SK-N-SH (cell line): ENCODE results near the gene MGAT5. TPM values are rescaled to one million over a fixed set of nuclear protein-coding genes. Genes with fewer than 3 reads are reported as not detected.

ENCODE experiments used
- CTCF ChIA-PET: fragments of 300-600, 350-600 bp; formaldehyde crosslinking; extraction: SDS; loops from one replicate; lab custom pipeline; 2021; lab: Yijun Ruan, JAX
- POLR2A ChIA-PET: fragments of 350-600 bp; sonication (Branson Sonifier 250); formaldehyde crosslinking; extraction: SDS; loops from one replicate; lab custom pipeline; 2020; ENCODE audit warnings: antibody characterized with exemption, inconsistent platforms; lab: Yijun Ruan, JAX
- DNase-seq: peaks from one replicate; pipeline ENCODE4 v3.0.0; 2012
- H2AFZ ChIP-seq: fragments of 200-600 bp; sonication (generic); 2 replicates; pipeline ENCODE4 v1.8.1; 2016; ENCODE audit warnings: antibody characterized with exemption, mild to moderate bottlenecking, low read depth
- H3F3A ChIP-seq: fragments of 200-600 bp; sonication (generic); replicated peaks from 2 replicates; pipeline ENCODE3; 2016; ENCODE audit warnings: antibody characterized with exemption, mild to moderate bottlenecking; ENCODE audit not compliant: insufficient read depth
- H3K27ac ChIP-seq, 2 experiments: fragments of 200-500 bp in 1 of 2; fragments of 200-600 bp in 1 of 2; sonication (Bioruptor generic) in 1 of 2; sonication (generic), shearing (Covaris generic) in 1 of 2; 2 replicates each; pipeline versions ENCODE4 v1.5.1 to v1.6.1; 2014 to 2016; ENCODE audit warnings: low read depth in 2 of 2, inconsistent platforms in 1 of 2, low read length in 1 of 2, mild to moderate bottlenecking in 1 of 2, mixed read lengths in 1 of 2
- H3K27me3 ChIP-seq: fragments of 200-600 bp; sonication (generic), shearing (Covaris generic); 2 replicates; pipeline ENCODE4 v1.6.1; 2016; ENCODE audit warnings: mixed run types; ENCODE audit not compliant: insufficient read depth
- H3K36me3 ChIP-seq, 2 experiments: fragments of 200-500 bp in 1 of 2; fragments of 200-600 bp in 1 of 2; sonication (Bioruptor generic) in 1 of 2; sonication (generic) in 1 of 2; replicated peaks in 1 of 2; 2 replicates each; pipeline versions ENCODE3 to v1.5.1; 2014 to 2016; ENCODE audit warnings: low read length in 1 of 2, mild to moderate bottlenecking in 1 of 2; ENCODE audit not compliant: insufficient read depth in 2 of 2, control insufficient read depth in 1 of 2
- H3K4me1 ChIP-seq, 2 experiments: fragments of 200-500 bp in 1 of 2; fragments of 200-600 bp in 1 of 2; sonication (Bioruptor generic) in 1 of 2; sonication (generic), shearing (Covaris generic) in 1 of 2; 2 replicates each; pipeline versions ENCODE4 v1.5.1 to v1.6.1; 2014 to 2016; ENCODE audit warnings: low read depth in 1 of 2, low read length in 1 of 2, mixed run types in 1 of 2; ENCODE audit not compliant: insufficient read depth in 2 of 2, control insufficient read depth in 1 of 2
- H3K4me2 ChIP-seq: fragments of 200-600 bp; sonication (generic), shearing (Covaris generic); 2 replicates; pipeline ENCODE4 v1.6.1; 2017; ENCODE audit warnings: mixed run types
- H3K4me3 ChIP-seq, 2 experiments: fragments of 200-500 bp in 1 of 2; fragments of 200-600 bp in 1 of 2; sonication (Bioruptor generic) in 1 of 2; sonication (generic), shearing (Covaris generic) in 1 of 2; 2 replicates each; pipeline versions ENCODE4 v1.5.1 to v1.8.1; 2014 to 2016; ENCODE audit warnings: low read depth in 2 of 2, inconsistent platforms in 1 of 2, low read length in 1 of 2, mild to moderate bottlenecking in 1 of 2, mixed read lengths in 1 of 2, moderate library complexity in 1 of 2
- H3K79me2 ChIP-seq: fragments of 200-600 bp; sonication (generic); 2 replicates; pipeline ENCODE4 v1.8.1; 2017; ENCODE audit warnings: mild to moderate bottlenecking; ENCODE audit not compliant: insufficient read depth
- H3K9ac ChIP-seq: fragments of 200-600 bp; sonication (generic); 2 replicates; pipeline ENCODE4 v1.6.1; 2017; ENCODE audit warnings: mixed run types
- H3K9me2 ChIP-seq: fragments of 200-600 bp; sonication (generic); 2 replicates; pipeline ENCODE4 v1.6.1; 2017; ENCODE audit warnings: mixed run types
- H3K9me3 ChIP-seq: fragments of 200-600 bp; sonication (generic); 2 replicates; pipeline ENCODE4 v1.6.1; 2017; ENCODE audit warnings: mixed run types, mild to moderate bottlenecking, moderate library complexity
- H4K20me1 ChIP-seq: fragments of 200-600 bp; sonication (generic); 2 replicates; pipeline ENCODE4 v1.6.1; 2017; ENCODE audit warnings: mild to moderate bottlenecking, mixed run types; ENCODE audit not compliant: insufficient read depth
- CHD2 ChIP-seq: fragments of 150-350 bp; IDR thresholded peaks from 2 replicates; pipeline ENCODE4 v1.6.1; 2018; ENCODE audit warnings: low read length; ENCODE audit not compliant: partially characterized antibody
- EZH2phosphoT487 ChIP-seq: fragments of 200-600 bp; sonication (generic); IDR thresholded peaks from 2 replicates; pipeline ENCODE4 v1.6.1; 2017; ENCODE audit warnings: low read depth, mixed run types, mild to moderate bottlenecking, antibody characterized with exemption, moderate library complexity, borderline replicate concordance
- FOSL2 ChIP-seq: IDR thresholded peaks from 2 replicates; pipeline ENCODE4 v1.4.0; 2012; ENCODE audit warnings: low read depth, mild to moderate bottlenecking, moderate library complexity, borderline replicate concordance
- FOXJ3 ChIP-seq: sonication (generic); formaldehyde crosslinking; IDR thresholded peaks from 2 replicates; pipeline ENCODE4 v1.5.1; 2020; ENCODE audit warnings: mild to moderate bottlenecking, missing genetic modification reagents
- FOXM1 ChIP-seq: IDR thresholded peaks from 2 replicates; pipeline ENCODE4 v1.4.0; 2012; ENCODE audit warnings: low read depth, mild to moderate bottlenecking
- GABPA ChIP-seq: IDR thresholded peaks from 2 replicates; pipeline ENCODE4 v1.4.0; 2012; ENCODE audit warnings: low read depth, mild to moderate bottlenecking
- GATA2 ChIP-seq: sonication (generic); formaldehyde crosslinking; IDR thresholded peaks from 2 replicates; pipeline ENCODE4 v1.5.0; 2020; ENCODE audit warnings: mild to moderate bottlenecking, missing genetic modification reagents
- IRF3 ChIP-seq: fragments of 150-350 bp; IDR thresholded peaks from 2 replicates; pipeline ENCODE4 v1.6.1; 2016; ENCODE audit warnings: mild to moderate bottlenecking, low read depth, low read length
- JUND ChIP-seq: IDR thresholded peaks from 2 replicates; pipeline ENCODE4 v1.4.0; 2012
- MXI1 ChIP-seq: IDR thresholded peaks from 2 replicates; pipeline ENCODE4 v1.6.1; 2012; ENCODE audit warnings: mild to moderate bottlenecking, low read depth, low read length, improper control_type of control experiment
- NFIC ChIP-seq: IDR thresholded peaks from 2 replicates; pipeline ENCODE4 v1.4.0; 2012; ENCODE audit warnings: borderline replicate concordance
- POLR2AphosphoS5 ChIP-seq: IDR thresholded peaks from 2 replicates; pipeline ENCODE4 v1.6.1; 2012; ENCODE audit warnings: low read depth, low read length
- RAD21 ChIP-seq: IDR thresholded peaks from 2 replicates; pipeline ENCODE4 v1.6.1; 2012; ENCODE audit warnings: mild to moderate bottlenecking, low read length
- REST ChIP-seq: IDR thresholded peaks from 2 replicates; pipeline ENCODE4 v1.6.1; 2012; ENCODE audit warnings: mild to moderate bottlenecking, low read depth, low read length, moderate library complexity
- SIN3A ChIP-seq: IDR thresholded peaks from 2 replicates; pipeline ENCODE4 v1.6.1; 2012; ENCODE audit warnings: low read depth, mild to moderate bottlenecking, low read length, moderate library complexity, borderline replicate concordance
- TCF12 ChIP-seq: IDR thresholded peaks from 2 replicates; pipeline ENCODE4 v1.4.0; 2012
- TEAD4 ChIP-seq: IDR thresholded peaks from 2 replicates; pipeline ENCODE4 v1.4.0; 2012; ENCODE audit warnings: mild to moderate bottlenecking, borderline replicate concordance; ENCODE audit not compliant: insufficient read depth
- WGBS: methylation state at CpG from one replicate; pipeline ENCODE4 v1.1.6; 2017; ENCODE audit warnings: low lambda C conversion rate; 5-methylcytosine and 5-hydroxymethylcytosine counted together
- polyA plus RNA-seq, 3 experiments: library from polyadenylated mRNA; depleted of rRNA; stranded (reverse); fragments of >200 nt; gene quantifications; 2 replicates each; pipeline ENCODE4 v1.2.3, GENCODE V29; 2012

The MGAT5 gene
- polyA plus RNA-seq, 1 of the 3 experiments (the other 2 are of a cell fraction) = 18.2 TPM

GRCh38 chr2:134276381-134277172 is 22.7 kb downstream of the MGAT5 start:
- Histone ChIP-seq H3K9me2 (no peaks in the 10 kb centered on the region), H3K36me3 (peaks cover 0 to 2% of the 10 kb centered on the region in 2 experiments), H3K27me3 (no peaks in the 10 kb centered on the region), H3K27ac (no peak overlapping the region), H3F3A (no peaks in the 10 kb centered on the region), H2AFZ (no peak overlapping the region), H4K20me1 (no peaks in the 10 kb centered on the region), H3K9ac (no peak overlapping the region), H3K9me3 (no peaks in the 10 kb centered on the region), H3K4me2 (no peak overlapping the region), H3K4me1 (peaks cover 0 to 30% of the 10 kb centered on the region in 2 experiments; a peak in 2 of 4 replicates), H3K4me3 (no peak overlapping the region), H3K79me2 (no peaks in the 10 kb centered on the region)
- whole genome bisulfite sequencing = 88% methylated on average over 6 of the region's 6 CpGs
- no peak for DNase-seq
- TF ChIP-seq FOSL2 (0 out of 2 replicates have a peak, but pooled peaks have one; percentile 9), MXI1 (no peak)
- POLR2A ChIA-PET = no interaction called here
- CTCF ChIA-PET = no interaction called here

GRCh38 chr2:134277223-134277622 is 23.4 kb downstream of the MGAT5 start:
- Histone ChIP-seq H3K36me3 (no peaks in the 10 kb centered on the region), H3K4me2 (no peak overlapping the region), H4K20me1 (no peaks in the 10 kb centered on the region), H3K79me2 (no peaks in the 10 kb centered on the region), H3K9ac (no peak overlapping the region), H3K9me2 (no peaks in the 10 kb centered on the region), H2AFZ (no peak overlapping the region), H3K9me3 (no peaks in the 10 kb centered on the region), H3K27ac (no peak overlapping the region), H3K27me3 (no peaks in the 10 kb centered on the region), H3K4me1 (peaks cover 0 to 31% of the 10 kb centered on the region in 2 experiments; a peak in 2 of 4 replicates), H3K4me3 (no peak overlapping the region), H3F3A (no peaks in the 10 kb centered on the region)
- WGBS = 88% methylated on average over 4 of the region's 4 CpGs
- ChIA-PET POLR2A (no interaction called here), CTCF (no interaction called here)
- no peak for TF ChIP-seq SIN3A
- DNase-seq = no peak

- no peaks in the 10 kb centered on the region for H3K27me3 ChIP-seq
- no peaks in the 10 kb centered on the region for H3F3A ChIP-seq
- TF ChIP-seq RAD21 (no peak), NFIC (no peak), GATA2 (no peak), JUND (no peak), POLR2AphosphoS5 (no peak), EZH2phosphoT487 (no peak), FOXJ3 (no peak), TEAD4 (no peak), IRF3 (no peak), SIN3A (no peak), CHD2 (no peak), GABPA (no peak), FOXM1 (no peak), REST (no peak), TCF12 (no peak)
- ChIA-PET CTCF (interaction anchor here (1.1 to 1.9 kb wide), 2 partner anchors 33 to 172 kb away, joined by 3 to 5 read pairs; no protein-coding TSS in a partner anchor), POLR2A (no interaction called here)
- peaks cover 0 to 32% of the 10 kb centered on the region in 2 experiments; a peak in 1 of 4 replicates for H3K4me1 ChIP-seq
- H3K9ac ChIP-seq = no peak overlapping the region
- no peaks in the 10 kb centered on the region for H3K9me3 ChIP-seq
- no peak for DNase-seq
- no peaks in the 10 kb centered on the region for H3K9me2 ChIP-seq
- no peaks in the 10 kb centered on the region for H4K20me1 ChIP-seq
- no peaks in the 10 kb centered on the region for H3K79me2 ChIP-seq
- no peak overlapping the region for H2AFZ ChIP-seq
- no peak overlapping the region for H3K4me2 ChIP-seq
- H3K4me3 ChIP-seq = no peak overlapping the region
- no peak overlapping the region for H3K27ac ChIP-seq
- 100% methylated on average over 1 of the region's 1 CpG for WGBS
- no peaks in the 10 kb centered on the region for H3K36me3 ChIP-seq
Observed at GRCh38 chr2:134278553-134278952, 24.7 kb downstream of the MGAT5 start.
